Superior temporal gyrus (tissue), 1 donor: ENCODE results near the gene RXRB.

Source experiments
- DNase-seq: peaks from one replicate; pipeline ENCODE4 v3.0.0-alpha.2; 2016; ENCODE audit errors: extremely low spot score

Gene RXRB

GRCh38 chr6:33211666-33212422, 11.4 kb upstream of the RXRB start:
- no peak for DNase-seq

DNA sequence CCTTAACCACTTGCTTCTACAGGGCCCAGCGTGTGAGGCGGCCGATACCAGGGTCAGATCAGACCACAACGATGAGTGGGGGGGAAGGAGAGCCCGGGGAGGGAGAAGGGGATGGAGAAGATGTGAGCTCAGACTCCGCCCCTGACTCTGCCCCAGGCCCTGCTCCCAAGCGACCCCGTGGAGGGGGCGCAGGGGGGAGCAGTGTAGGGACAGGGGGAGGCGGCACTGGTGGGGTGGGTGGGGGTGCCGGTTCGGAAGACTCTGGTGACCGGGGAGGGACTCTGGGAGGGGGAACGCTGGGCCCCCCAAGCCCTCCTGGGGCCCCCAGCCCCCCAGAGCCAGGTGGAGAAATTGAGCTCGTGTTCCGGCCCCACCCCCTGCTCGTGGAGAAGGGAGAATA, 10.7 kb upstream of the RXRB start:
- no peak for DNase-seq

GRCh38 chr6:33209856-33210255, 9.4 kb upstream of the RXRB start:
- DNase-seq: no peak

GRCh38 chr6:33208091-33208967, 7.9 kb upstream of the RXRB start, which contains the start of gene RING1:
RING1 (plus strand) TSS chr6:33208500; CDS start chr6:33208823, 323 bp downstream.
- peak; percentile 90 for DNase-seq

DNA sequence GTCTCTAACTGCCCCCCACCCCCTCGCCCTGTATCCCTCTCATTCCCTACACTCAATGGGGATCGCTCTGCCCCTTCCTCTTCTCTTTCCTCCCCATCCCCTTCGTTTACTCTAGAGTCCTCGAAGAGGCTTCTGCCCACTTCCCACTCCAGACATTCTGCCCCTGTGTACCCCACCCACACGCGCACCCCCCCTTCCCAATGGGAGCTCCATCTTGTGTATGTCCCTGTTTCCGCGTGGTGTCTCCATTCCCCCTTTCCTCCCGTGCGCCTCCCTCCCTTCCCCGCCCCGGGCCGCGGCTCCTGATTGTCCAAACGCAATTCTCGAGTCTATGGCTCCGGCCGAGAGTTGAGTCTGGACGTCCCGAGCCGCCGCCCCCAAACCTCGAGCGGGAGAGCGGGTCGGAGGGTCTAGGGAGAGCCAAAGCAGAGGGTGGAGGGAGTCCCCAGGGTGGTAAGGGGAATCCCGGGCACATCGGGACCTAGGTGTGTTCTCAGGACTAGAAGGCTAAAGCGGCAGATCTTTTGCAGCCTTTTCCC, 7.2 kb upstream of the RXRB start:
- no peak for DNase-seq

- DNase-seq: no peak
Observed at GRCh38 chr6:33206864-33207551, 6.5 kb upstream of the RXRB start.

DNA sequence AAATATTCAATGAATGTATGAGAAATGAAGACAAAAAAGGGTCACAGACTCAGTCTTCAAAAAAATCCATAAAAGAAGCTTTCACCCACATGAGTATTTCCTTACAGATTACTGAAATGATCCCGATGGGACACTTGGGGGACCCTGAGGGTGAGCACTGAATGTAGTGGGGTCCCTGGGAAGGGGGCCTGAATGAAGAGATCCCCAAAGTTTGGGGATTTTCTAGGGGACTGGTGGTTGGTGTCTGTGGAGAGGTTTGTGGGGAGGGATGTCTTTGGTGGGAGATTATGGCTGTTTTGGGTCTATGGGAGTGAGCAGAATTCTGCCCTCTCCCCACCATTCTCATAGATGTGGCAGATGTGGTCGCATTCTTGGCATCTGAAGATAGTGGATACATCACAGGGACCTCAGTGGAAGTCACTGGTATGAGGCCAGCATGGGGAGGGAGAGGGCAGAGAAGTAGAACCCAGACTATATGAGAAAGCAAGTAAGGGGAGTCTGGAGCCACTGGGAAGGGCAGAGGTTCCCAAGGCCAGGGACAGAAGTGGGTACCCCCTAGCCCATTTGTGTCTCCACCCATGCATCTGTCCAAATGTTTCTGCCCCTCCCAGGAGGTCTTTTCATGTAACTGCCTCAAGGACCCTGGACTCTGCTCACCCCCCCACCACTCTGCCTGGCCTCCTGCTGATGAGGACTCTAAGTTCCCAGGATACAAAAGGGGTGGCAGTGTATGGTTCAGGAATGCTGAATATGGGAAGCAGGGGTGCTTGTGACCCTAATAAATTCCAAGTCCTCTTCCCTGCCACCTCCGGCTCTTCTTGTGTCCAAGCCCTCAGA, 5.8 kb upstream of the RXRB start:
- no peak for DNase-seq

GRCh38 chr6:33205191-33206026, 4.9 kb upstream of the RXRB start:
- no peak for DNase-seq

- peak; percentile 95 for DNase-seq
Observed at GRCh38 chr6:33204415-33205190, 4.1 kb upstream of the RXRB start, which contains the start of gene HSD17B8. HSD17B8 (plus strand) TSS chr6:33204655; CDS start chr6:33204669, 14 bp downstream.

GRCh38 chr6:33204165-33204414, 3.6 kb upstream of the RXRB start:
- no peak for DNase-seq

GRCh38 chr6:33203443-33204164, 3.1 kb upstream of the RXRB start:
- DNase-seq: no peak

DNA sequence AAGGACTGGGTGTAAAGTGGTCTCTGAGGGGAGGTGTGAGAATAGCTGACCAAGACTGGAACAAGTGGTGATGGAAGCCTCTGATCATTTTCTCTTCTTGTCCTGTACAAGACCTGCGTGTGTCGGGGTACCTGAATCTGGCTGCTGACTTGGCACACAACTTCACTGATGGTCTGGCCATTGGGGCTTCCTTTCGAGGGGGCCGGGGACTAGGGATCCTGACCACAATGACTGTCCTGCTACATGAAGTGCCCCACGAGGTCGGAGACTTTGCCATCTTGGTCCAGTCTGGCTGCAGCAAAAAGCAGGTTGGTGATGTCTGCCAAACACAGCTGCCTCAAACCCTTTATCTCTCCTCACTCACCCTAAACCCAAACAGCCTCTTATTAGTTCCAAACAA, 2.3 kb upstream of the RXRB start:
- no peak for DNase-seq

- no peak for DNase-seq
Observed at GRCh38 chr6:33201935-33202334, 1.5 kb upstream of the RXRB start.

GRCh38 chr6:33201147-33201545, 681 bp upstream of the RXRB start:
- no peak for DNase-seq

GRCh38 chr6:33199687-33200218, 712 bp downstream of the RXRB start:
- no peak for DNase-seq

DNA sequence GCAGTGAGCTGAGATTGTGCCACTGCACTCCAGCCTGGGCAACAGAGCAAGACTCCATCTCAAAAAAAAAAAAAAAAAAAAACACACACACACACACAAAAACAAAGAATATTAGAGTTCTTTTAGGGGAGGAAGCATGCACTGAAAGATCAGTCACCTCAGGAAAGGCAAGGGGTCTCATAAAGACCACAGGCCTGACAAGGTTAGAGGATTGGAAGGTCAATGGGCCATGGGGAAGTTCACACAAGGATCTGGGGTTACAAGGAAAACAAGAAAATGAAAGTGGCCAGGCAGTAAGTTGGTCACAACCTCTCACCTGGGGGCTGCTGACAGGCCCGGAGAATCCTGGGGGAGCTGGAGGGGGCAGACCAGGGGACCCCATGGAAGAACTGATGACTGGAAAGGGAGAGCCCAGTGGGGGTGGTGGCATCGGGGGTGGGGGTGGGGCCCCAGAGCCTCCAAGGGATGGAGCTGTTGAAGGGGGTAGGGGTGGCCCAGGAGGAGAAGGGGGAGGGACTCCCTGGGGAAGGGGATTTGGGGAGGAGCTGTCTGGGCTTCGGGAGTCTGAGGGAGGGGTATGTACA, 1.5 kb downstream of the RXRB start:
- no peak for DNase-seq

DNA sequence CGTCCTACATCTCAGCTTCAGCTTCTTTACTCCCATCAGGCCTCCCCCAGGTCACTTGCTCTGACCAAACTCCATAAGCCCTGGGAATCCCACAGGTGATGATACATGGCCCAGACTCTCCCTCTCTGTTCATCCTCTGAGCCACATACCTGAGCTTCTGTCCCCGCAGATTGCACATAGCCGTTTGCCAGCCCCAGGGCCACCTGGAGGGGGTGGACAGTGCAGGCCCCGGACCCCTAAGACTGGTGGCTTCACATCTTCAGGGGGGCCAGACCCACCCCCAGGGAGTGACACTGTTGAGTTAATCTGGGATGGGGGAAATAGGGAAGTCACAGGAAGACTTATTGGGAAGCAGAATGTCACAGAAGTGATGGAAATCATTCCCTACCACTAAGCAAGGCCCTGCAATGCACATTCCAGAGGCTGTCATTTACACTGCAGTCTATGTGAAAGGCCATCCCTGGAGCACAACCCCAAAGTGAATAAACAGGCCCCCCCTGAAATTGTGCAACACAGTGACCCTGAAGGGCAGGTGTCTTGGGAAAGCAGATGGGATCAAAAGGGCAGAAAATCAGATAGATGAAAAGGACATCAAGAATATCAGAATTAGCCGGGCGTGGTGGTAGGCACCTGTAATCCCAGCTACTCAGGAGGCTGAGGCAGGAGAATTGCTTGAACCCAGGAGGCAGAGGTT, 2.2 kb downstream of the RXRB start:
- DNase-seq: no peak
